Ammon's horn (tissue), 1 donor: ENCODE measurements around the gene ATP8B2.

Experiments used
- DNase-seq: peaks from one replicate; pipeline ENCODE4 v3.0.0-alpha.2; 2016; ENCODE audit warnings: low spot score

ATP8B2 gene

DNA sequence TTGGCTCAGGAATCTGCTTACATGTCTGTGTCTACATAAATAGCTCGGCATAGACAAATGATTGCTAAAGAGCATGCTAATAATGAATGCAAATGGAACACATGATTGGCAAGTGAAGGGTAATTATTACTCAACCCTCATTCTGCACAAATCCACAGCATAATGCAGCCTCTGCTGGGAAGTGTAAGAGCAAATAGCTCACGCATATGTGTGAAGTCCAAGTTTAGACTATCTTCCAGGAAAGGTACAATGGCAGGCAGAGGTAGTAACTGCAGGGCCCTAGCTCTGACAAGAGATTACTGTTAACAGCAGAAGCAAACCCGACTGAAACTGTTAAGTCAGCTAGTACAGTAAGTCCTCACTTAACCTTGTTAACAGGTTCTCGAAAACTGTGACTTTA is 72.8 kb downstream of the ATP8B2 start:
- no peak for DNase-seq

DNA sequence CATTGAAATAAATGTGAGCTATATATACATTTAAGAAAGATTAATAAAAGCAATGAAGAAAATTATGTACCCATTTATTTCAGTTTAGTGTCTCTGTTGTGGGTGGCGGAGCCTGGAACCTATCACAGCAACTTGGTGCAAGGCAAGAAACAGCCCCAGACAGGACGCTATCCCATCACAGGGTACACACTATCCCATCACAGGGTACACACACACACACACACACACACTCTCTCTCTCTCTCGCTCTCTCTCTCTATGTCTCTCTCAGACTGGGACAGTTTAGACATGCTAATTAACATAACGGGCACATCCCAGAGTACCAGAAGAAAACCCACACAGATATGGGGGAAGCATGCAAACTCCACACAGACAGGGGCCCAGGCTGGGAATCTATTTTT is 73.4 kb downstream of the ATP8B2 start:
- DNase-seq, result no peak

DNA sequence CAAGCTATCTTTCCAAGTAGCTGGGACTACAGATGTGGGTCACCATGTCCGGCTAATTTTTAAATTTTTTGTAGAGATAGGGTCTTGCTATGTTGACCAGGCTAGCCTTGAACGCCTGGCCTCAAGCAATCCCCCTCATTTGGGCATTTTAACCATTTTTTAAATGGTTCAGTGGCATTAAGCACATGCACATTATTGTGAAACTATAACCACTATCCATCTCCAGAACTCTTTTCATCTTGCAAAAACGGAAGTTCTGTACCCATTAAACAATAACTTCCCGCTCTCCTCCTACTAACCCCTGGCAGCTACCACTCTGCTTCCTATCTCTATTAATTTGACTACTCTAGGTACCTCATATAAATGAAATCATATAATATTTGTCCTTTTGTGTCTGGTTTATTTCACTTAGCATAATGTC is 75.1 kb downstream of the ATP8B2 start:
- no peak for DNase-seq
